Activated T-cell treated with anti-CD3 and anti-CD28 coated beads, Interleukin-2, amount 50 U/mL, for 4 hours (primary cell): ENCODE results near the gene CRY1. TPM values are rescaled to one million over a fixed set of nuclear protein-coding genes. Genes with fewer than 3 reads are reported as not detected.

Source experiments
- ATAC-seq, 2 donors: fragments of 200-7000 bp; cut with Tn5 transposase; one replicate each; pipeline ENCODE4 v1.10.0; 2021
- DNase-seq: peaks from one replicate; pipeline ENCODE4 v3.0.0-alpha.2; 2020
- H3K27me3 Mint-ChIP-seq: one replicate; pipeline ENCODE4 v1.8.0; 2021; ENCODE audit warnings: low read depth, mixed read lengths
- H3K36me3 Mint-ChIP-seq: one replicate; pipeline ENCODE4 v1.8.0; 2022; ENCODE audit warnings: mixed read lengths; ENCODE audit not compliant: insufficient read depth
- H3K4me1 Mint-ChIP-seq: one replicate; pipeline ENCODE4 v1.8.0; 2021; ENCODE audit warnings: low read depth, mixed read lengths
- H3K4me3 Mint-ChIP-seq: one replicate; pipeline ENCODE4 v1.8.0; 2021; ENCODE audit warnings: mild to moderate bottlenecking, moderate library complexity, mixed read lengths
- H3K9me3 Mint-ChIP-seq: one replicate; pipeline ENCODE4 v1.8.0; 2021; ENCODE audit warnings: mixed read lengths
- total RNA-seq, 3 donors: library from RNA; stranded (reverse); gene quantifications; one replicate each; pipeline ENCODE4 v1.2.1, GENCODE V29; 2021

Gene CRY1
- total RNA-seq, 3 donors from 2014 or later = 30.5 to 34.4 (median 30.5) TPM

DNA sequence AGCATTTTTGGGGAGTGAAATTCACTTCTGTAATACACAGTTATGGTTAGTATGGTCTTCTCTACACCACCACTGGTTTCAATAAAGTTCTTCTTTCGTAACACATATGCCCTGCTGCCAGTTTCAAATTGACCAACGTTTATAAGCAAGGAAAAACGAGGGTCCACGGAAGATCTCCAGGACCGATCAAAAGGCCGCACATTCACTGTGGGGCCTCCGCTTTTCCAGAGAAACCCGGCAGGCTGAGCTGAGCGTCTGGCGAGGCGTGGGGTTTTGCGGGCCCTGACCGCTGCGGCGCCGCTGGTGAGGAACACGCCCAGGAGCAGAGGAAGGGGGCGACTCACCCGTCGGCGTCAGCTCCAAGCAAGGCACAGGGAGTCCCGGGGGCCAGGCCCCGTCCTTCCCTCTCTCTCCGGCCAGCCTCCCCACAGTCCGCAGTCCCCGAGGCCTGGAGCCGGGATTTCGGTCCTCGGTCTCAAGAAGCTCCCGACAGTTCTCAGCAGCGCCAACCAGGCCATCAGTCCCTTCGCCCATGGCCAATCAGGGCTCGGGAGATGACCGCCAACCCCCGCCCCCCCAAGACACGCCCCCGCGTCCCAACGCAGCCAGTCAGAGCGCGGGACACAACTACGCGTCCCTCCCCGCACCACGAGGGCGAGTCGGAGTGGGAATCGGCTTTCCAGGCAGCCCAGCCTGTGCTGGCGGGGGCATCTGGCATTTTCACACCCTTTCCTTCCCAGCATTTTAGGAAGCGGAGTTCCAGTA, 106.5 kb downstream of the CRY1 start, which contains the start of gene MTERF2:
MTERF2 (minus strand) TSS at position 522 of the 765 bp plus-strand sequence. CDS start 8,432 bp downstream, outside the sequence.
- peak within 1 kb of the TSS; percentile 92 for H3K4me3 Mint-ChIP-seq
- H3K27me3 Mint-ChIP-seq = no peaks in the 10 kb centered on the region
- peaks cover 23% of the 10 kb centered on the region for H3K36me3 Mint-ChIP-seq
- ATAC-seq (peak; percentile 96 to 97), DNase-seq (peak; percentile 65)
- peaks cover 11% of the 10 kb centered on the region for H3K9me3 Mint-ChIP-seq
- peaks cover 44% of the 10 kb centered on the region for H3K4me1 Mint-ChIP-seq

GRCh38 chr12:106986135-106986534, 107.2 kb downstream of the CRY1 start:
- peaks cover 44% of the 10 kb centered on the region for H3K4me1 Mint-ChIP-seq

GRCh38 chr12:106985479-106985878, 107.9 kb downstream of the CRY1 start:
- no peaks in the 10 kb centered on the region for H3K27me3 Mint-ChIP-seq
- peaks cover 23% of the 10 kb centered on the region for H3K36me3 Mint-ChIP-seq
- H3K4me3 Mint-ChIP-seq = peak overlapping the region; percentile 92
- DNase-seq (no peak), ATAC-seq (no peak)
- H3K4me1 Mint-ChIP-seq = peaks cover 44% of the 10 kb centered on the region
- peaks cover 11% of the 10 kb centered on the region for H3K9me3 Mint-ChIP-seq

More at GRCh38 chr12:106986135-106986534, 107.2 kb downstream of the CRY1 start:
- Mint-ChIP-seq H3K36me3 (peaks cover 23% of the 10 kb centered on the region), H3K27me3 (no peaks in the 10 kb centered on the region), H3K4me3 (peak overlapping the region; percentile 92), H3K9me3 (peaks cover 11% of the 10 kb centered on the region)
- DNase-seq (no peak), ATAC-seq (no peak)

DNA sequence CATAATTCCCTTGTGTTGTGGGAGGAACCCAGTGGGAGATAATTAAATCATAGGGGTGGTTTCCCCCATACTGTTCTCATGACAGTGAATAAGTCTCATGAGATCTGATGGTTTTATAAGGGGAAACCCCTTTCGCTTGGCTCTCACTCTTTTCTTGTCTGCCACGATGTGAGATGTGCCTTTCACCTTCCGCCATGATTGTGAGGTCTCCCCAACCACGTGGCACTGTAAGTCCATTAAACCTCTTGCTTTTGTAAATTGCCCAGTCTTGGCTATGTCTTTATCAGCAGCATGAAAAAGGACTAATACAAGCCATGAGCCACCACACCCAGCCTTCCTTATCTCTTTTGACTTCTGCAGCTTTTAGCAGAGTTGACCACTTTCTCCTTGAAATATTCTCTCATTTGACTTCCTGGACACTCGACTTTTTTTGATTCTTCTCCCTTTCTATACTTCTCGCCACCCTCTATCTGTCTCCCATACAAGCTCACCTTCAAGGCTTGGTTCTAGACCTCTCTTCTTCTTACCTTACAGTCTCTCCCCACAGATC, 108.7 kb downstream of the CRY1 start:
- Mint-ChIP-seq H3K36me3 (peaks cover 23% of the 10 kb centered on the region), H3K4me1 (peaks cover 44% of the 10 kb centered on the region), H3K9me3 (peaks cover 11% of the 10 kb centered on the region), H3K27me3 (no peaks in the 10 kb centered on the region), H3K4me3 (peak overlapping the region; percentile 2)
- ATAC-seq (peak in 1 of 2 donors; percentile 3), DNase-seq (no peak)

DNA sequence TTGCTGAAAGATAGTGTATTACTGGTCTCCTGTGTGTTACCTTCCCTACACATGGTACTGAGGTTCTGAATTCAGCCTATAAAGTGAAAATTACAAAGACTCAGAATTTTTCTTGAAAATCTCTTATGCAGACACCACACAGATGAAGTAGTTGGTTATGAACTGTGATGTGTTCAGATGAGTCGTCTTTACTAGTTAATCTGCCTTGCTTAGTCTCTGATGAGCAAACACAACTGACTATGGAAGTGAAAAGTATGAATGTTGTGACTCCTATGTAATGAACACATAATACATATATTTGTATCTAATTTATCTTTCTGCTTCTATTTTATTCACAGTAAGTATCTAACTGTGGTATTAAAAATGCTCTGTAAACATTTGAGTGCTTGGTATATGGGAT, 111.1 kb downstream of the CRY1 start:
- DNase-seq (no peak), ATAC-seq (no peak)
- peaks cover 11% of the 10 kb centered on the region for H3K9me3 Mint-ChIP-seq
- peaks cover 39% of the 10 kb centered on the region for H3K4me1 Mint-ChIP-seq
- no peak overlapping the region for H3K4me3 Mint-ChIP-seq
- H3K36me3 Mint-ChIP-seq = peaks cover 28% of the 10 kb centered on the region
- no peaks in the 10 kb centered on the region for H3K27me3 Mint-ChIP-seq

GRCh38 chr12:106981788-106982187, 111.6 kb downstream of the CRY1 start:
- DNase-seq = no peak
- Mint-ChIP-seq H3K27me3 (no peaks in the 10 kb centered on the region), H3K36me3 (peaks cover 28% of the 10 kb centered on the region), H3K4me1 (peaks cover 36% of the 10 kb centered on the region), H3K4me3 (no peak overlapping the region), H3K9me3 (peaks cover 11% of the 10 kb centered on the region)
- no peak for ATAC-seq

GRCh38 chr12:106980944-106981343, 112.4 kb downstream of the CRY1 start:
- H3K4me1 Mint-ChIP-seq = peaks cover 28% of the 10 kb centered on the region
- H3K9me3 Mint-ChIP-seq = peaks cover 11% of the 10 kb centered on the region
- no peak overlapping the region for H3K4me3 Mint-ChIP-seq
- DNase-seq = no peak
- peaks cover 30% of the 10 kb centered on the region for H3K36me3 Mint-ChIP-seq
- ATAC-seq = no peak
- no peaks in the 10 kb centered on the region for H3K27me3 Mint-ChIP-seq

DNA sequence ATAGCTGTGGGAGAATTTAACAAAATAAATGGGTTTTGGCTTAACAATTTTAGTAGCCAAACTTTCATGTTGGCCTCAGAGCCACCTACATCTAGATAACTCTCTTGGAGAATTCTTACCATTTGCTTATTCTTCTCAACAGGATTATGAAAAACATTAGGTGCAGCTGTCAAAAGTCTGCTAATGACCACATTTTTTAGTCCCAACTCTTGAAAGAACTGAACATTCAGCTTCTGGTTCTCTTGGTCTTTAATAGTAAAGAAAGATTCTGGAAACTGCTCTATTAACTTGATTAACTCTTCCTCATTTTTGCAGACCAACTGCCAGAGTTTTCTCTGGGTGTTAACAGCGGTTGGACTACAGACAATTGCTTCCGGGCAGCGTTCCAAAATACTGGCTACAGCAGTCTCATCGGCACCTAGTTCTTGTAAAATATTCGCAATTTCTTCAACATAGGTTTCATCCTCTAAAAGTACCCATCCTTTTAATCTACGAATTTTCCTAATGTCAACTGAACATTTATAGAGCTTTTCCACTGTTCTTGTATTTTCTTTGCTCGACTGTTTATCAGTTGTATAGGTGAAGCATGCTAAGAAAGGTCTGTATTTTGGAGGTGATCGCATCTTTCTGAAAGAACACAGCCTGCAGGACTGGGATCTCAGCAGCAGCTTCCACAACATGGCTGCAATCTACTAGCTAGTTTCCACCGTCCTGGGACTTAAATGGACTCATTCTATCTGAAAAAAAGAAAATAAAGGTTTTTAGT, 115.1 kb downstream of the CRY1 start:
- no peak for DNase-seq
- Mint-ChIP-seq H3K27me3 (no peaks in the 10 kb centered on the region), H3K4me1 (peaks cover 9% of the 10 kb centered on the region), H3K9me3 (no peaks in the 10 kb centered on the region), H3K36me3 (peaks cover 16% of the 10 kb centered on the region), H3K4me3 (no peak overlapping the region)
- ATAC-seq = no peak

- H3K36me3 Mint-ChIP-seq = peaks cover 13% of the 10 kb centered on the region
- H3K9me3 Mint-ChIP-seq = no peaks in the 10 kb centered on the region
- H3K27me3 Mint-ChIP-seq = no peaks in the 10 kb centered on the region
- H3K4me1 Mint-ChIP-seq = peaks cover 6% of the 10 kb centered on the region
- ATAC-seq (no peak), DNase-seq (no peak)
- H3K4me3 Mint-ChIP-seq = no peak overlapping the region
These were observed 116.7 kb downstream of the CRY1 start for GRCh38 chr12:106976668-106977067.

- H3K4me3 Mint-ChIP-seq = no peak overlapping the region
- no peaks in the 10 kb centered on the region for H3K9me3 Mint-ChIP-seq
- peaks cover 17% of the 10 kb centered on the region for H3K36me3 Mint-ChIP-seq
- no peak for ATAC-seq
- DNase-seq = no peak
- peaks cover 6% of the 10 kb centered on the region for H3K4me1 Mint-ChIP-seq
- H3K27me3 Mint-ChIP-seq = no peaks in the 10 kb centered on the region
These were observed 117.2 kb downstream of the CRY1 start for GRCh38 chr12:106975993-106976658.

DNA sequence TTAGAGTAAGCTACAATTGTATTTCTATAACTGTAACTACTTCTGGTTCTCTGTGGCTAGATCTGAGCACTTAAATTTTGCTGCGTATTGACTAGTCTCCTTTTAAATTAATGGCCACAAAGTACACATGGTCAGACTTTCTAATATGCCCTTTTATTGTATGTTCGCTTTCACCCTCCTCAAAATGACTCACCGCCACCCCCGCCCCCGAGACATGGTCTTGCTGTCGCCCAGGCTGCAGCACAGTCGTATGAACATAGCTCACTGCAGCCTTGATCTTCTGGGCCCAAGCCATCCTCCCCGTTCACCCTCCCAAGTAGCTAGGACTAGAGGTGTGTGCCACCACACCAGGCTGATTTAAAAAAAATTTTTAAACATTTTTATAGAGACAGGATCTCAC, 118.3 kb downstream of the CRY1 start:
- ATAC-seq (no peak), DNase-seq (no peak)
- Mint-ChIP-seq H3K4me1 (peaks cover 10% of the 10 kb centered on the region), H3K4me3 (no peak overlapping the region), H3K27me3 (no peaks in the 10 kb centered on the region), H3K36me3 (peaks cover 22% of the 10 kb centered on the region), H3K9me3 (no peaks in the 10 kb centered on the region)

DNA sequence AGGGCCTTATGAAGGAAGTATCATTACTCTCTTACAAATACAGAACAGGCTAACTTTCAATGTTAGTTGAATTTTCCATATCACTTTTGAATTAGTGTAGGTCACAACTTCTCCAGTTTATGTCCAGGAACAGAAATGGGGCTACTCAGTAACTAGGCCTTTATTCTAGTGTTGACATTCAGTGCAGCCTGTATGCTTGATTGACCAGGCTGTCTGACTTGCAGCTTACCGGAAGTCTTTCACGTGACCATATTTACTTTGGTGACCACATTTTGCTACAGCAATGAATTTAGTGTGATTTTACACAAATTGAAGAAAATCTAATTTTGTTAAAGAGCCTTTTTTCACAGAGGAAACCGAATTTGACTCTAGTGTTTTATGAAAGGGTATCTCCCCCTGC, 118.8 kb downstream of the CRY1 start:
- H3K4me1 Mint-ChIP-seq = peaks cover 10% of the 10 kb centered on the region
- no peaks in the 10 kb centered on the region for H3K9me3 Mint-ChIP-seq
- ATAC-seq = no peak
- H3K4me3 Mint-ChIP-seq = no peak overlapping the region
- no peak for DNase-seq
- H3K36me3 Mint-ChIP-seq = peaks cover 22% of the 10 kb centered on the region
- no peaks in the 10 kb centered on the region for H3K27me3 Mint-ChIP-seq

- no peak for ATAC-seq
- H3K4me3 Mint-ChIP-seq = no peak overlapping the region
- H3K27me3 Mint-ChIP-seq = no peaks in the 10 kb centered on the region
- DNase-seq = no peak
- no peaks in the 10 kb centered on the region for H3K9me3 Mint-ChIP-seq
- H3K36me3 Mint-ChIP-seq = peaks cover 21% of the 10 kb centered on the region
- H3K4me1 Mint-ChIP-seq = peaks cover 10% of the 10 kb centered on the region
These were observed 119.8 kb downstream of the CRY1 start for GRCh38 chr12:106973545-106973944.

DNA sequence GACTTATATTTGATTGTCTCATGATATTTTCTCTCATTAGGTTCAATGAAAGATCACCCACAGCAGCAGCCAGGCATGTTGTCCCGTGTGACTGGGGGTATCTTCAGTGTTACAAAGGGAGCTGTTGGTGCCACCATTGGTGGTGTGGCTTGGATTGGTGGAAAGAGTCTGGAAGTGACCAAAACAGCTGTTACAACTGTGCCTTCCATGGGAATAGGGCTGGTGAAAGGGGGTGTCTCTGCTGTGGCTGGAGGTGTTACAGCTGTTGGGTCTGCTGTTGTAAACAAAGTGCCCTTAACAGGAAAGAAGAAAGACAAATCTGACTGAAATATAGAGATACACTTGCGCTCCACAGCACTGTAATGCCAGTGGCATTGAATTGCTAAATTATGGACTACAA, 122.3 kb downstream of the CRY1 start:
- ATAC-seq = no peak
- H3K4me3 Mint-ChIP-seq = no peak overlapping the region

More for the DNA sequence above, 122.3 kb downstream of the CRY1 start:
- Mint-ChIP-seq H3K9me3 (no peaks in the 10 kb centered on the region), H3K36me3 (peaks cover 26% of the 10 kb centered on the region), H3K27me3 (no peaks in the 10 kb centered on the region), H3K4me1 (peaks cover 12% of the 10 kb centered on the region)
- DNase-seq = no peak
